ENCODE results near the gene ASB1.

Gene ASB1

DNA sequence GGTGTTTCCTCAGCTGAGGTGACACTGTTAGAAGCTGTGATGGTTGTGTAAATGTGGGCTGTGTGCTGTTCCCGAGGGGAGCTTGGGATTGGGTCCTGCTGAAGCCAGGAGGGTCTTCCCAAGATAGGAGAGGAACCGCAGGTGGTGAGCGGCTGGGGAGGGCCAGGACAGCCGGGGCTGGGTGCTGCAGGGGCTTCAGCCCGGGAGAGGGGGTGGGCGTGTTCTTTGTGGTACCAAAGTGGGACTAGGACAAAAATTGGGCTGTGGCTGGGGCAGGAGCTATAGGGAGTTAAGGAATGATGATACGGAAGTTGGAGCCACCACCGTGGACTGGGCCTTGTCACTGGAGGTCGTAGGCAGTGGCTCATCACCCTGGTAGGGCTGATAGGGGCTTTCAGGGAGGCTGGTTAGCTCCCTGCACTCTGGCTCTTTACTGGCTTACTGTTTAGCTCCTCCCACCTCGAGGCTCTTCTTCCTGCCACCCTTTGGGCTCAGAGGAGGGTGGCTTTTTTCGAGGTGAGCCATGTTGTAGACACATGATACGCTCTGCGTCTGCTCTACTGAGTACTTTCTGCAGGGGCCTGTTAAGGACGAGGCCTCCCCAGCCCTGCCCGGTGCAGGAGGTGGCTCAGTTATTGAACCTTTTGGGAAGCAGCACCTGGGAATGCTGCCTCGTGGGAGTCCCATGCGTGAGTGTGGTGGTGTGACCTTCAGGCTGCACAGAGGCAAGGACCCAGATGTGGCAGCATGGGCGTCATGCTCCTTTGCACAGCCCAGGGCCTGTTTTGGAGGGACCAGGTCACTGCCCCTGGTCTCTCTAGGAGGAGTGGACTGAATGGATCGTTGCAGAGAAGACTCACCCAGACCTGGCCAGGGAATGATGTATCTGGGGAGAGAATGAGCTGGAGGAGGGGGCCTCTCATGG lies 21.6 kb downstream of the ASB1 start:
- Histone ChIP-seq H2AFZ (ENCODE audit: low read length) (no peak overlapping the region), H3K9ac (ENCODE audit: low read length) (no peak overlapping the region), H3K9me3 (replicated peaks; ENCODE audit: insufficient read depth, low read length) (no peaks in the 10 kb centered on the region), H3K79me2 (ENCODE audit: low read length) (0 out of 2 replicates have a peak, but pooled peaks cover 4% of the 10 kb centered on the region), H3K4me3 (ENCODE audit: low read length) (no peak overlapping the region), H4K20me1 (ENCODE audit: insufficient read depth, low read length) (no peaks in the 10 kb centered on the region), H3K4me2 (ENCODE audit: low read depth, low read length) (no peak overlapping the region), H3K36me3 (replicated peaks; ENCODE audit: insufficient read depth, low read length) (peaks cover 1% of the 10 kb centered on the region; the same call in 1 of the 2 replicates), H3K4me1 (ENCODE audit: low read length) (no peaks in the 10 kb centered on the region), H3K27me3 (replicated peaks; ENCODE audit: insufficient read depth, low read length) (no peaks in the 10 kb centered on the region), H3F3A (ENCODE audit: insufficient read depth, low read length) (no peaks in the 10 kb centered on the region), H3K9me2 (replicated peaks; ENCODE audit: insufficient read depth, low read length) (no peaks in the 10 kb centered on the region), H3K27ac (ENCODE audit: low read length) (no peak overlapping the region)
- TF ChIP-seq EZH2phosphoT487 (IDR thresholded peaks at IDR 0.05; ENCODE audit: low read length) (no peak), CTCF (IDR thresholded peaks at IDR 0.05; ENCODE audit: low read length) (no peak), EZH2 (optimal IDR thresholded peaks at IDR 0.05; ENCODE audit: low read depth, low read length) (no peak)
- DNase-seq: no peak

DNA sequence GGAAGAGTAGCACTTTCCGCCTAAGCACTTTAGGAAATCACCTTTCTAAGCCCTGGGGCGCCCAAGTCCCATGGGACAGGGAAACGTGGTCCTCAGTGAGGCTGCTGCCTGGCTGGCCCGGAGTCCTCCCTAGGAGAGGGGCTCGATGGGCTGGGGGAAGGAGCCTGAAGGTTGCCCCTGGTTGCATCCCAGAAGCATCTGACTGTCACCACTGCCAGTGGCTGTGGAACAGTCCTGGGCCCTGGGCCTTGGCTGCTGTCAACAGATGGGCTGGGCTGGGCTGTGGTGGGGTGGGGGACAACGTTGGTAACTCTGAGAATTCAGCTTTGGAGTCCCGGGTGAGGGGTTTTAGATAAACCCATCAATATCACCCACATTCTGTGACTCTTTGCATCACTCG lies 22.5 kb downstream of the ASB1 start:
- H3K4me1 ChIP-seq (ENCODE audit: low read length): no peaks in the 10 kb centered on the region
- H2AFZ ChIP-seq (ENCODE audit: low read length): no peak overlapping the region
- H3K79me2 ChIP-seq (ENCODE audit: low read length): no peaks in the 10 kb centered on the region
- no peaks in the 10 kb centered on the region for H4K20me1 ChIP-seq (ENCODE audit: insufficient read depth, low read length)
- no peak for TF ChIP-seq EZH2 (optimal IDR thresholded peaks at IDR 0.05; ENCODE audit: low read depth, low read length)
- no peak for DNase-seq
- H3K9me2 ChIP-seq (replicated peaks; ENCODE audit: insufficient read depth, low read length): no peaks in the 10 kb centered on the region
- H3K27me3 ChIP-seq (replicated peaks; ENCODE audit: insufficient read depth, low read length): no peaks in the 10 kb centered on the region
- no peak overlapping the region for H3K4me2 ChIP-seq (ENCODE audit: low read depth, low read length)
- no peak overlapping the region for H3K27ac ChIP-seq (ENCODE audit: low read length)
- H3K9ac ChIP-seq (ENCODE audit: low read length): no peak overlapping the region
- H3K4me3 ChIP-seq (ENCODE audit: low read length): no peak overlapping the region
- no peaks in the 10 kb centered on the region for H3K9me3 ChIP-seq (replicated peaks; ENCODE audit: insufficient read depth, low read length)
- no peaks in the 10 kb centered on the region for H3F3A ChIP-seq (ENCODE audit: insufficient read depth, low read length)
- no peaks in the 10 kb centered on the region; the same call in 1 of the 2 replicates for H3K36me3 ChIP-seq (replicated peaks; ENCODE audit: insufficient read depth, low read length)

DNA sequence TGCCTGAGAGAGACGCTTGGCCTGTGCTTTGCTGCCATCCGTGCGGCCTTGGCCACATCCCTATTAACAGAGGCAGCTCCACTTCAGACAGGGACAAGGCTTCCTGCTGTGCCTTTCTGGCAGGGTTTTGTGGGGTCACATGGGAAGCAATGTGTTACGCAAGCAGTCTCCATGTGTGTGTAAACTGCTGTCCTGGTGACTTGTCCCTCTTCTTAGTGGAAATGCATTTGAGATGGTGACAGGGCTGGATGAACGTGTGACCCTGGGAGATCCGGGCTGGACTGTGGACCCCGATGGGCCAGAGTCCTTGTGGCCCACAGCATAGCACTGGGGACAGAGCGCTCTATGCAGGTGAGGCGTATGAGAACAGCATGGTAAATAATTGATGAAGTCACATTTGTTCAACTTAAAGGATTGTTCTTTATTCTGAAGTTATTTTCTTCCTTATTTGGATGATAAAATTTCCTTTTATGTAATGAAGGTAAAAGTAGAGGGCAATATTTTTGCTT lies 23.2 kb downstream of the ASB1 start:
- H3K27ac ChIP-seq (ENCODE audit: low read length): no peak overlapping the region
- no peaks in the 10 kb centered on the region for H3K9me2 ChIP-seq (replicated peaks; ENCODE audit: insufficient read depth, low read length)
- no peaks in the 10 kb centered on the region for H3F3A ChIP-seq (ENCODE audit: insufficient read depth, low read length)
- no peak for TF ChIP-seq CTCF (IDR thresholded peaks at IDR 0.05; ENCODE audit: low read length)
- TF ChIP-seq EZH2phosphoT487 (IDR thresholded peaks at IDR 0.05; ENCODE audit: low read length): no peak
- no peak for TF ChIP-seq EZH2 (optimal IDR thresholded peaks at IDR 0.05; ENCODE audit: low read depth, low read length)
- no peak overlapping the region for H3K4me2 ChIP-seq (ENCODE audit: low read depth, low read length)
- no peaks in the 10 kb centered on the region for H4K20me1 ChIP-seq (ENCODE audit: insufficient read depth, low read length)
- no peaks in the 10 kb centered on the region; the same call in 1 of the 2 replicates for H3K36me3 ChIP-seq (replicated peaks; ENCODE audit: insufficient read depth, low read length)
- H3K4me1 ChIP-seq (ENCODE audit: low read length): no peaks in the 10 kb centered on the region
- H3K79me2 ChIP-seq (ENCODE audit: low read length): no peaks in the 10 kb centered on the region
- H3K4me3 ChIP-seq (ENCODE audit: low read length): no peak overlapping the region
- no peak for DNase-seq
- H2AFZ ChIP-seq (ENCODE audit: low read length): no peak overlapping the region
- H3K27me3 ChIP-seq (replicated peaks; ENCODE audit: insufficient read depth, low read length): no peaks in the 10 kb centered on the region
- H3K9ac ChIP-seq (ENCODE audit: low read length): no peak overlapping the region
- no peaks in the 10 kb centered on the region for H3K9me3 ChIP-seq (replicated peaks; ENCODE audit: insufficient read depth, low read length)

Measured in MM.1S (cell line).